ENCODE data around the gene ABHD18.
"Not testable (repeated sequence)": the region's sequence is repeated elsewhere in the genome, so short reads cannot be mapped to it uniquely, and the experiment has no call there.

The ABHD18 gene

GRCh38 chr4:127965062-127965802 lies at the start of gene ABHD18, which contains the start of gene MFSD8:
TSS of gene ABHD18 (plus strand) at chr4:127965406. CDS start at chr4:127982956, 17,550 bp downstream.
TSS of gene MFSD8 (minus strand) at chr4:127965173. CDS start at chr4:127965133, 40 bp downstream.
- FAIRE-seq, result peak; percentile 98

- FAIRE-seq, result no peak
Measured at GRCh38 chr4:127916512-127916911, 48.7 kb upstream of the ABHD18 start.

- FAIRE-seq, result no peak
Measured at GRCh38 chr4:127917151-127917550, 48.1 kb upstream of the ABHD18 start.

- FAIRE-seq, result no peak
Measured at GRCh38 chr4:127920521-127920920, 44.7 kb upstream of the ABHD18 start.

- FAIRE-seq, result no peak
Measured at GRCh38 chr4:127922226-127922625, 43.0 kb upstream of the ABHD18 start.

- not testable (repeated sequence) for FAIRE-seq
Measured at GRCh38 chr4:127925720-127926119, 39.5 kb upstream of the ABHD18 start.

GRCh38 chr4:127930175-127930574 lies 35.0 kb upstream of the ABHD18 start:
- FAIRE-seq, result peak; percentile 75

- FAIRE-seq, result not testable (repeated sequence)
Measured at GRCh38 chr4:127931836-127932235, 33.4 kb upstream of the ABHD18 start.

- FAIRE-seq, result no peak
Measured at GRCh38 chr4:127936974-127937373, 28.2 kb upstream of the ABHD18 start.

- no peak for FAIRE-seq
Measured at GRCh38 chr4:127957105-127957504, 8.1 kb upstream of the ABHD18 start.

- FAIRE-seq, result no peak
Measured at GRCh38 chr4:127959794-127960193, 5.4 kb upstream of the ABHD18 start.

- FAIRE-seq, result not testable (repeated sequence)
Measured at GRCh38 chr4:127963633-127964398, 1.4 kb upstream of the ABHD18 start.

- not testable (repeated sequence) for FAIRE-seq
Measured at GRCh38 chr4:127964426-127965061, 662 bp upstream of the ABHD18 start.

- FAIRE-seq, result no peak
Measured at GRCh38 chr4:127965803-127966175, 583 bp downstream of the ABHD18 start.

GRCh38 chr4:127967141-127967775 lies 2.1 kb downstream of the ABHD18 start:
- no peak for FAIRE-seq

- FAIRE-seq, result no peak
Measured at GRCh38 chr4:127968586-127968985, 3.4 kb downstream of the ABHD18 start.

GRCh38 chr4:127970925-127971324 lies 5.7 kb downstream of the ABHD18 start:
- FAIRE-seq, result not testable (repeated sequence)

GRCh38 chr4:127975121-127975770 lies 10.0 kb downstream of the ABHD18 start:
- FAIRE-seq, result no peak

GRCh38 chr4:127978930-127979329 lies 13.7 kb downstream of the ABHD18 start:
- peak; percentile 21 for FAIRE-seq

GRCh38 chr4:127982445-127982844 lies 17.2 kb downstream of the ABHD18 start:
- FAIRE-seq, result no peak

GRCh38 chr4:127985989-127986388 lies 20.8 kb downstream of the ABHD18 start:
- peak; percentile 14 for FAIRE-seq

- FAIRE-seq, result no peak
Measured at GRCh38 chr4:127988638-127989037, 23.4 kb downstream of the ABHD18 start.

Measured in A204.1 (cell line).